Activated CD4-positive, alpha-beta T cell treated with anti-CD3 and anti-CD28 coated beads, Interleukin-2, amount 10 ng/mL, durations not matched to agents 24 days and 14 days (primary cell): ENCODE measurements around the gene PDE8A. TPM values are rescaled to one million over a fixed set of nuclear protein-coding genes. Genes with fewer than 3 reads are reported as not detected.

Source experiments
- DNase-seq: peaks from one replicate; pipeline ENCODE4 v3.0.0; 2022
- H3K27ac Mint-ChIP-seq: one replicate; pipeline ENCODE4 v1.8.0; 2022; ENCODE audit warnings: mild to moderate bottlenecking, mixed read lengths
- H3K27me3 Mint-ChIP-seq: one replicate; pipeline ENCODE4 v1.8.0; 2022; ENCODE audit warnings: mixed read lengths
- H3K36me3 Mint-ChIP-seq: one replicate; pipeline ENCODE4 v1.8.0; 2022; ENCODE audit warnings: low read depth, mild to moderate bottlenecking, mixed read lengths
- H3K4me1 Mint-ChIP-seq: one replicate; pipeline ENCODE4 v1.8.0; 2021; ENCODE audit warnings: mixed read lengths
- H3K4me3 Mint-ChIP-seq: one replicate; pipeline ENCODE4 v1.8.0; 2022; ENCODE audit warnings: mild to moderate bottlenecking, moderate library complexity, mixed read lengths
- H3K9me3 Mint-ChIP-seq: one replicate; pipeline ENCODE4 v1.8.0; 2021; ENCODE audit warnings: mixed read lengths
- intact Hi-C: fragments of 100-400 bp; cut with micrococcal nuclease; formaldehyde crosslinking; loops from one replicate; pipeline ENCODE4 v1.15.1; 2023
- total RNA-seq: library from RNA; stranded (reverse); gene quantifications from 2 replicates; pipeline ENCODE4 v1.2.3, GENCODE V29; 2022

PDE8A gene
- total RNA-seq, 1 donor from 2014 or later, result 21.1 TPM

DNA sequence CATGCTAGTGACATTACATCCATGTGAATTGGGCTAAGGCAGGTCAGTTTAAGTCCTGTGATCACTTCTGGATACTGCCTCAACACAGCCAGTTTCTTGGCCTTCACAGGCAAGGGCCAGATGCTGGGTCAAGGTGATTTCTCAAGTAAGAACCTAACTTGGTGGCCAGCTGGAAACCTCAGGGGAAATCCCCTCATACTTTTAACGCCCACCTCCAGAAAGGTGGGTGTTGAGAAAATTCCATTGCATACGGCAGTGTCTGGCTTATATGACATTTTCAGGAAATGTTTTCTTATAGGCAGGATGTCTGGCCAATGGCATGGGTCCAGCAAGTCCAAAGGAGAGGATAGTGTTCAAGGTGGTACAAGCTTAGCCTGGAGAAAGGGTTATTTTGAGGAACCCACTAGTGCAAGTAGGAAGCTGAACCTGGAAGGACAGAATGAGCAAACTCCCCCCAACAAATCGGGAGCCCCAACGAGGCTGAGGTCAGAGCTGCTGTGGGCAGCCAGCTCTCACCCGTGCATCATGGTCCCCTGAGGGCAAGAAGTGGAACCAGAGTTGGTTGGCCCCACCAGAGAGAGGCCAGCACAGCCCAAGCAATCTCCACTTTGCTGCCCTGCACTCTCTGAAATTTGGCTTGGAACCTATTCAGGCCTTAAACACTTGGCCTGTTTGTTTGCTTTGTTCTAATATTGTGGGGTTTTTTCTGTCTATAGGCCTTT lies 135.4 kb downstream of the PDE8A start:
- peak overlapping the region; percentile 64 for H3K27ac Mint-ChIP-seq
- intact Hi-C loops, result no loop called here
- no peaks in the 10 kb centered on the region for H3K9me3 Mint-ChIP-seq
- H3K4me3 Mint-ChIP-seq, result no peak overlapping the region
- H3K27me3 Mint-ChIP-seq, result no peaks in the 10 kb centered on the region
- peaks cover 42% of the 10 kb centered on the region for H3K36me3 Mint-ChIP-seq
- H3K4me1 Mint-ChIP-seq, result peaks cover 21% of the 10 kb centered on the region
- no peak for DNase-seq

DNA sequence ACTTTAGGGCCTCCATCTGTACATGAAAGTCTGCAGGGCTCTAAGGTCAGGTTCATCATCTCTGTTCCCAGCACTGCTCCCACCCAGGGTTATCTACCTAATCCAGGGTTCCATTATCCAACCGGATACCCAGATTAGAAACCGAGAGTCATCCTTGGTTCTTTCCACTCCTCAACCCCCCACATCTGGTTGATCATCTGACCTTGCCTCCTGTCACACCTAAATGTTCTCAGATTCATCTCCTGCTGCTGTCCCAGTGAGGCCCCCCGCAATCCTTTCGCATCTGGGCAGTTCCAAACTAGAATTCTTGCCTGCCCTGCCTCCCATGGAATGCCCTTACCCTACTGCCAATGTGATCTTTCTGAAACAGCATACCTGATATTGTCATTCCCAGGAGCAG lies 136.5 kb downstream of the PDE8A start:
- no peak for DNase-seq
- H3K4me3 Mint-ChIP-seq, result no peak overlapping the region
- peaks cover 21% of the 10 kb centered on the region for H3K4me1 Mint-ChIP-seq
- H3K36me3 Mint-ChIP-seq, result peaks cover 43% of the 10 kb centered on the region
- H3K9me3 Mint-ChIP-seq, result no peaks in the 10 kb centered on the region
- peak overlapping the region; percentile 35 for H3K27ac Mint-ChIP-seq
- no peaks in the 10 kb centered on the region for H3K27me3 Mint-ChIP-seq
- intact Hi-C loops, result no loop called here

DNA sequence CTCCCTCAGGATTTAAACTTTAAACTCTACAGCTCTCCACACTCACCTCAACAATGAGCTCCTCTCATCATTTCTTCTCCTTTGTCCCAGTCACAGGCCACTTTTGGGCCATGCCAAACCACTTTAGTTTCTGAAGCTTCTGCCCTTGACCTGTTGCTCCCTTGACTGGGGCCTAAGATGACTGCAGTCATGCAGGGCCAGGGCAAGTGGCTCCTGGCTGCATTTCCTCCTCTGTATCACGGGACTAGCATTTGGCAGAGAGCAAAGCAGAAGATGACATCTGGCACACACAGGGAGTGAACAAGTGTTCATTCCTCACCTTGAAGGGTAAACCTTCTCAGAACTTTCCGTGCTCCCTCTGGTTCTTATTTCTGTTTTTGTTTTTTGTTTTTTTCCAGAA lies 136.9 kb downstream of the PDE8A start:
- peaks cover 21% of the 10 kb centered on the region for H3K4me1 Mint-ChIP-seq

DNA sequence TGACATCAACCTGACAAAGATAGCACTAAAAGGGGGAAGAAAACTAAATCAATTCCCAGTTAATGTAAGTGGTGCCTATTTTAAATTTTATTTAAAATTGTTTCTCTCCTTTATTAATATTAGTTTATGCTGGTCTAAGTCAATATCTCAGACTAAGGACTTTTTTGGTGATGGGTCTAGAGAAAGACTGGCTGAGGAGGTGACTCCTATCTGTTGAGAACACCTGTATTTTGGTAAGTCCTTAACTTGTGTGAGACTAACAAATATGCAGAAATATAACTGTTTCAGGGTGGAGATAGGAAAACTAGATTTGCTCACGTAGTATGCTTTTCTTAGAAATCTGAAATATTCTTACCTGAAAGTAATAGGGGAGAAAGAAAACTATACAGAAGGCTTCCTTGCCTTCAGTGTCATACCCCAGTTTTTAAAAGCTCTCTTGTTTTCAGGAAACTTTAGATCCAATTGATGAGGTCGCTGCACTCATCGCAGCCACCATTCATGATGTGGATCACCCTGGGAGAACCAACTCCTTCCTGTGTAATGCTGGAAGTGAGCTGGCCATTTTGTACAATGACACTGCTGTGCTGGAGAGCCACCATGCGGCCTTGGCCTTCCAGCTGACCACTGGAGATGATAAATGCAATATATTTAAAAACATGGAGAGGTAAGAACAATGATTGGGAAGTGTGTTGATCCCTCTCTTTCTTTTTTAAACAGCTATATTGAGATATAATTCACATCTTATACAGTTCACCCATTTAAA lies 138.9 kb downstream of the PDE8A start:
- no peak for DNase-seq
- no peaks in the 10 kb centered on the region for H3K9me3 Mint-ChIP-seq
- peaks cover 40% of the 10 kb centered on the region for H3K36me3 Mint-ChIP-seq
- no peaks in the 10 kb centered on the region for H3K27me3 Mint-ChIP-seq
- no peak overlapping the region for H3K4me3 Mint-ChIP-seq
- no peak overlapping the region for H3K27ac Mint-ChIP-seq
- peaks cover 21% of the 10 kb centered on the region for H3K4me1 Mint-ChIP-seq
- intact Hi-C loops, result no loop called here

More for the DNA sequence above, 136.9 kb downstream of the PDE8A start:
- intact Hi-C loops, result no loop called here
- Mint-ChIP-seq H3K27ac (peak overlapping the region; percentile 41), H3K4me3 (no peak overlapping the region), H3K36me3 (peaks cover 44% of the 10 kb centered on the region), H3K27me3 (no peaks in the 10 kb centered on the region), H3K9me3 (no peaks in the 10 kb centered on the region)
- DNase-seq, result no peak

DNA sequence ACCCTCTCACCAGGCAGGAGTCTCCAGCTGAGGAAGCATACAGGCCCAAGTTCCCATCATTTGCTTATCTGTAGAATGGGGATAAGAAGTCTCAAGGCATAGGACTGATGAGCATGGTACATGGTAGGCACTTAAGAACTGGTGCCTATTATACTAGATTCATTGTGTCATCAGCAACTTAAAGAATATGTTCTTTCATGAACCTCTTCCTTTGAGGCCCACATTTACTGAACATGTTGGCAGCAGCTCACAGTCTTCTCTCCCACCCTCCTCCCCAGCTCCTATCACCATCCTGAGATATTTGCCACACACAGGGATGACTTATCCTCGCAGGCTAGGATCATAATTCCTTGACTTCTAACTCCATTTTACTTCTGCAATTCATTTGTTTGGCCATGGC lies 142.5 kb downstream of the PDE8A start:
- intact Hi-C loops, result no loop called here
- no peaks in the 10 kb centered on the region for H3K27me3 Mint-ChIP-seq
- DNase-seq, result no peak
- no peaks in the 10 kb centered on the region for H3K4me1 Mint-ChIP-seq
- no peak overlapping the region for H3K27ac Mint-ChIP-seq
- no peak overlapping the region for H3K4me3 Mint-ChIP-seq
- peaks cover 43% of the 10 kb centered on the region for H3K36me3 Mint-ChIP-seq
- H3K9me3 Mint-ChIP-seq, result peaks cover 4% of the 10 kb centered on the region

DNA sequence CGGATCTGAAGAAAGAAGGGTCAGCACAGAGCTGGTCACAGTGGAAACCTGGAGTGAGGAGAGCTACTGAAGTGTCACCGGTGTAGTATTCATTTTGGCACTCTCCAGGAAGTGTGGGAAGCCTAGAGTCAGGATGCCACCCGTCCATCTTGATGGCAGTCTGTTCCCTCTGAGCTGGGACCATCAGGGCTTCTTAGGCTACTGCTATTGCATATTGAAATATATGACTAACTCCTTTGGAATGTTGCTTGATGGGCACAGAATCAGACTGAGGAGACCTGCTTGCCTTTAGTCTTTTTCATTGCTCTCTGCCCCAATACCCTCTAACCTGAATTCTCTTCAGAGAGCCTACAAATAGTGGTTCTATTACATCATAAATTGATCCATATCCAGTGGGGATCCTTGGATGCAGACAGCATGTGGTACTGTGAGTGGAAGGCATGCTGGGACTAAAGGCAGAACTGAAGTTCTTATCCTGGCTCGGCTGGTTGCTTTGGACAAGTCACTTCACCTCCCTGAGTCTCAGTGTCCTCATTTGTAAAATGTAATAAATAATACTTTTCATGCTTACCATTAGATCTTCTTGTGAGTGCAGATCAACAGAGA lies 143.5 kb downstream of the PDE8A start:
- no peak overlapping the region for H3K27ac Mint-ChIP-seq
- intact Hi-C loops, result no loop called here

DNA sequence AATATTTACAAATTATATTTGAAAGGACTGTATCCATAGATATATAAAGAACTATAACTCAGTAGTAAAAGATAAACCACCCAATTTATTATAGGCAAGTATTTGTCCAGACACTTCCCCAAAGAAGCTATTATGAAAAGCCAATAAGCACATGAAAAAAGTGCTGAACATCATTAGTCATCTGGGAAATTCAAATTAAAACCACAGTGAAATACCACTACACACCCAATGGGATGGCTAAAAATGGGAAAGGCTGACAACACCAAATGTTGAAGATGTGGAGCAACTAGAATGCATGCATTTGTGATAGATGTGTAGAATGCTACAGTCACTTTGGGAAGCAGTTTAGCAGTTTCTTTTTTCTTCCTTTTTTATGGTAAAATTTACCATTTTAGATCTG lies 147.0 kb downstream of the PDE8A start:
- Mint-ChIP-seq H3K4me1 (no peaks in the 10 kb centered on the region), H3K4me3 (no peak overlapping the region), H3K27ac (no peak overlapping the region), H3K27me3 (no peaks in the 10 kb centered on the region), H3K36me3 (peaks cover 62% of the 10 kb centered on the region), H3K9me3 (peaks cover 15% of the 10 kb centered on the region)
- DNase-seq, result no peak
- intact Hi-C loops, result no loop called here

More for the DNA sequence above, 143.5 kb downstream of the PDE8A start:
- peaks cover 6% of the 10 kb centered on the region for H3K9me3 Mint-ChIP-seq
- H3K27me3 Mint-ChIP-seq, result no peaks in the 10 kb centered on the region
- peaks cover 52% of the 10 kb centered on the region for H3K36me3 Mint-ChIP-seq
- DNase-seq, result no peak
- H3K4me3 Mint-ChIP-seq, result no peak overlapping the region
- H3K4me1 Mint-ChIP-seq, result no peaks in the 10 kb centered on the region

DNA sequence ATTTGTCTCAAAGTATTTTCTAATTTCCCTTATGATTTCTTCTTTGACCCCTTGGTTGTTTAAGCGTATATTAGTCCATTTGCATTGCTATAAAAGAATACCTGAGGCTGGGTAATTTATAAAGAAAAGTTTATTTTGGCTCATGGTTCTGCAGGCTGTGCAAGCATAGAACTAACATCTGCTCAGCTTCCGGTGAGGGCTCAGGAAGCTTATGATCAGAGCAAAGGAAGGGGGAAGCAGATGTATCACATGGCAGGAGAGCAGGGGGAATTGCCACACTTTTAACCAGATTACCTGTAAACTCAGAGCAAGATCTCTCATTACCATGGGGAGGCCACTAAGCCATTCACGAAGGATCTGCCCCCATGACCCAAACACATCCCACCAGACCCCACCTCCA lies 148.2 kb downstream of the PDE8A start:
- H3K9me3 Mint-ChIP-seq, result peaks cover 15% of the 10 kb centered on the region
- no peak for DNase-seq
- H3K27ac Mint-ChIP-seq, result no peak overlapping the region
- H3K27me3 Mint-ChIP-seq, result no peaks in the 10 kb centered on the region
- peaks cover 57% of the 10 kb centered on the region for H3K36me3 Mint-ChIP-seq
- no peak overlapping the region for H3K4me3 Mint-ChIP-seq
- H3K4me1 Mint-ChIP-seq, result no peaks in the 10 kb centered on the region
- intact Hi-C loops, result no loop called here

DNA sequence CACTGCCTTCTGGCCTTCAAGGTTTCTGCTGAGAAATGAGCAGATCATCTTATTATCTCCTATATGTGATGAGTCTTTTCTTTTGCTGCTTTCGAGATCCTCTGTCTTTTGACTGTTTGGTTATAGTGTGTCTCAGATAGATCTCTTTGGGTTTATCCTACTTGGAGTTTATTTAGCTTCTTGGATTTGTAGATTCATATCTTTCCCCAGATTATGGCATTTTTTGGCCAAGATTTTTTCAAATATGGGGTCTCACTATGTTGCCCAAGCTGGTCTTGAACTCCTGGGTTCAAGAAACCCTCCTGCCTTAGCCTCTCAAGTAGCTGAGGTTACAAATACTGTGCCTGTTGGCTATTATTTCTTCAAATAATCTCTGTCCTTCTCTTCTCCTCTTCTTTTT lies 150.3 kb downstream of the PDE8A start:
- Mint-ChIP-seq H3K4me3 (no peak overlapping the region), H3K27ac (no peak overlapping the region), H3K36me3 (peaks cover 49% of the 10 kb centered on the region), H3K4me1 (no peaks in the 10 kb centered on the region), H3K27me3 (no peaks in the 10 kb centered on the region), H3K9me3 (peaks cover 15% of the 10 kb centered on the region)
- DNase-seq, result no peak
- intact Hi-C loops, result no loop called here

DNA sequence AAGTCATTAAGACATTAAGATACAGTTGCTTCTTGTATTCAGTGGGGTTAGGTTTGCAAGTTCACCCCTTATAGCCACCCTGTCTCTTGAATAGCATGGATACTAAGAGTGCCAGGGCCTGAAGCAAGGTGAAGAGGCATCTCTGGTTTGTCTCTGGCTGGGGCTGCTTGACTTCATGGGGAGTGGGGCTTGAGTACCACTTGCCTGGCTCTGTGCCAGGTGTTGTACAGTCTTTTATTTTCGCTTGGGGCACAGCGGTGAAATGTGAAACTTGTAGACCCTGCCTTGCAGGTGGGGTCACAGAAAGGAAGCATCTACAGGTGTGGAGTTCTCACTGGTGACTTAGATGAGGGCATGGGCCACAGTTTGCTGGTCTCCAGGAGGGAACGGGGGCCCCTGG lies 152.1 kb downstream of the PDE8A start:
- Mint-ChIP-seq H3K4me3 (no peak overlapping the region), H3K4me1 (no peaks in the 10 kb centered on the region), H3K36me3 (peaks cover 38% of the 10 kb centered on the region), H3K27ac (no peak overlapping the region), H3K9me3 (peaks cover 15% of the 10 kb centered on the region), H3K27me3 (no peaks in the 10 kb centered on the region)
- intact Hi-C loops, result no loop called here
- no peak for DNase-seq

DNA sequence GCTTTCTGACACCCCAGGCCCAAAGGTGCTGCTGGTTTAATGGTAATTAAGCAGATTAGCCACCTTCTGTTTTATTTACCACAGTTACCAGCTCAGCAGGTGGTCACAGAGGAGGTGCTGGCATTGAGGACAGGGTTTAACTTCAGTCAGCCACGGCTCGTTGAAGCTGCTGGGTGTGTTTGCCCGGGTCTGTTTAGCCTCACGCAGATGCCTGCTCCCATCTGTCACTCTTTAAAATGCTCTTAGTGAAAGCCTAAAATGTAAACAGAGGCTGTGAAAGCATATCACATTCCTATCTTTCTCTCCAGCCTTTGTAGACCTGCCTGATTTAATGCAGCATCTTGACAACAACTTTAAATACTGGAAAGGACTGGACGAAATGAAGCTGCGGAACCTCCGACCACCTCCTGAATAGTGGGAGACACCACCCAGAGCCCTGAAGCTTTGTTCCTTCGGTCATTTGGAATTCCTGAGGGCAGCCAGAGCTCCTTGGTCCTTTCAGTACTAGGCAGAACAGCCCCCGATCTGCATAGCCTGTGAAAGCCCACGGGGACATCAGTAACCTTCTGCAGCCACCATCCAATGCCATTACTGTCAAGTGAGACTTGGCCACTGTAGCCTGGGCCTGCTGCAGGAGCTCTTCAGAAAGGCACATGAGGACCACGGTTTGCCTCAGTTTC lies 156.0 kb downstream of the PDE8A start:
- Mint-ChIP-seq H3K36me3 (peaks cover 10% of the 10 kb centered on the region), H3K4me3 (no peak overlapping the region), H3K9me3 (no peaks in the 10 kb centered on the region), H3K4me1 (no peaks in the 10 kb centered on the region), H3K27ac (no peak overlapping the region), H3K27me3 (no peaks in the 10 kb centered on the region)
- no peak for DNase-seq
- intact Hi-C loops, result no loop called here

DNA sequence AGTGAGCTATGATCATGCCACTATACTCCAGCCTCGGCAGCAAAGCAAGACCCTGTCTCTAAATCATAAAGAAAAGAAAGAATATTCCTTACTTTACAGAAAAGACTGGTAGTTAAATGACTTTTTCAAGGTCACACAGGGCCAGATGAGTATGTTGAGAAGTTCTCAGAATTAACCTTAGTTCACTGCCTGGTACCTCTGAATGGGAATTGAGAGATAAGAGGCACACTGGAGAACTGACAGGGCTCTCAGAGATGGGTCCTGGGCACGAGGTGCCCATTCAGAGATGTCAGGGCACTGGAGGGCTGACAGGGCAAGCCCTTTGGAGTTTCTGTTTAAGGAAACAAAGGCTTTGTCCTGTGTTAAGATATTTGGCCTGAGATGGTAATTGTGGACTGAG lies 157.7 kb downstream of the PDE8A start:
- H3K4me1 Mint-ChIP-seq, result no peaks in the 10 kb centered on the region
- no peaks in the 10 kb centered on the region for H3K27me3 Mint-ChIP-seq
- H3K27ac Mint-ChIP-seq, result no peak overlapping the region
- intact Hi-C loops, result no loop called here
- DNase-seq, result no peak
- no peaks in the 10 kb centered on the region for H3K9me3 Mint-ChIP-seq
- no peak overlapping the region for H3K4me3 Mint-ChIP-seq
- peaks cover 1% of the 10 kb centered on the region for H3K36me3 Mint-ChIP-seq

DNA sequence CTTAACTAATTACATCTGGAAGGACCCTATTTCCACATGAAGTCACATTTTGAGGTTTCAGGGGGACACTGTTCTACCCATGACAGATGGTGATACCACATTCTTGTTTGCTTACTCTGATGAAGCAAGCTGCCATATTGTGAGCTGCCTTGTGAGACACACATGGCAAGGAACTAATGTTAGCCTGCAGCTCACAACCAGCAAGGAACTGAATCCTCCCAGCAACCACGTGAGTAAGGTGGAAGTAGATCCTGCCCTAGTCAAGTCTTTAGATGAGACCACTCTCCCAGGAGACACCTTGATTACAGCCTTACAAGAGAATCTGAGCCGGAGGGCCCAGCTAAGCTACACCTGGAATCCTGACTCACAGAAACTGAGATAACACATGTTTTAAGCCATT lies 160.1 kb downstream of the PDE8A start:
- Mint-ChIP-seq H3K4me3 (no peak overlapping the region), H3K36me3 (peaks cover 1% of the 10 kb centered on the region), H3K4me1 (no peaks in the 10 kb centered on the region), H3K9me3 (no peaks in the 10 kb centered on the region), H3K27ac (no peak overlapping the region), H3K27me3 (no peaks in the 10 kb centered on the region)
- intact Hi-C loops, result no loop called here
- no peak for DNase-seq

DNA sequence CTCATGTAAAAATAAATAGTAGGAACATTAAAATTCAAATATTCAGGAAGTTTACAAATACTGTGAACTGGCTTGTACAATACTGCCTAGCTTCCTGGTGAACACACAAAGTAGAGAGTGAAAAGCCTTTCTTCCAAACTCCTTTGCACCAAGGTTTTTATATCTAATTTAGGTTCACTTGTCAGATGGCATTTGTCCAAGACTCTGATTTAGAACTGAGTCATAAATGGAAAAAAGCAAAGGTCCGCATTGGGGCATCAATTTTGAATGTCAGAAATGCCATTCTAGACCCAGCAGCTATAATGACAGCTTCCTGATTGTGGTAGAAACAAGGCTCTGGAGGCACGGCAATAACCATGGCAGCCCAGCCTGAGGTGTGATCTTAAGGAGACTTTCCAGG lies 160.7 kb downstream of the PDE8A start:
- Mint-ChIP-seq H3K36me3 (peaks cover 1% of the 10 kb centered on the region), H3K4me3 (no peak overlapping the region), H3K27me3 (no peaks in the 10 kb centered on the region), H3K27ac (no peak overlapping the region), H3K9me3 (no peaks in the 10 kb centered on the region), H3K4me1 (no peaks in the 10 kb centered on the region)
- intact Hi-C loops, result no loop called here
- no peak for DNase-seq
